ACC112 (cell line): Measurements from ENCODE around the gene PTPRB.
A peak's percentile ranks its signal among the peaks of the same experiment; 100 is the strongest.

Experiments
- H2AFZ ChIP-seq: fragments of 200-600 bp; sonication (generic); one replicate; pipeline ENCODE4 v1.6.0; 2017; ENCODE audit warnings: antibody characterized with exemption, low read length; ENCODE audit not compliant: unreplicated experiment
- H3K27ac ChIP-seq: fragments of 200-600 bp; sonication (generic); 2 replicates; pipeline ENCODE4 v1.5.1; 2014; ENCODE audit warnings: low read depth, mild to moderate bottlenecking, antibody characterized with exemption, low read length, moderate library complexity
- H3K27me3 ChIP-seq: fragments of 200-600 bp; sonication (generic); 2 replicates; pipeline ENCODE4 v1.6.1; 2014; ENCODE audit warnings: mild to moderate bottlenecking, antibody characterized with exemption, low read length, moderate library complexity, mixed read lengths; ENCODE audit not compliant: insufficient read depth
- H3K36me3 ChIP-seq: fragments of 200-600 bp; sonication (generic); 2 replicates; pipeline ENCODE4 v1.6.1; 2016; ENCODE audit warnings: mild to moderate bottlenecking, antibody characterized with exemption, low read length, moderate library complexity, mixed read lengths; ENCODE audit not compliant: insufficient read depth
- H3K4me1 ChIP-seq: fragments of 200-600 bp; sonication (generic); one replicate; pipeline ENCODE4 v1.6.1; 2016; ENCODE audit warnings: low read length, mixed read lengths; ENCODE audit not compliant: insufficient read depth, unreplicated experiment, control insufficient read depth
- H3K4me3 ChIP-seq: fragments of 200-600 bp; sonication (generic); 2 replicates; pipeline ENCODE4 v1.5.1; 2014; ENCODE audit warnings: mild to moderate bottlenecking, low read depth, low read length
- H3K79me2 ChIP-seq: fragments of 200-600 bp; sonication (generic); one replicate; pipeline ENCODE4 v1.6.0; 2016; ENCODE audit warnings: low read length; ENCODE audit not compliant: control insufficient read depth, unreplicated experiment, insufficient read depth

The PTPRB gene

DNA sequence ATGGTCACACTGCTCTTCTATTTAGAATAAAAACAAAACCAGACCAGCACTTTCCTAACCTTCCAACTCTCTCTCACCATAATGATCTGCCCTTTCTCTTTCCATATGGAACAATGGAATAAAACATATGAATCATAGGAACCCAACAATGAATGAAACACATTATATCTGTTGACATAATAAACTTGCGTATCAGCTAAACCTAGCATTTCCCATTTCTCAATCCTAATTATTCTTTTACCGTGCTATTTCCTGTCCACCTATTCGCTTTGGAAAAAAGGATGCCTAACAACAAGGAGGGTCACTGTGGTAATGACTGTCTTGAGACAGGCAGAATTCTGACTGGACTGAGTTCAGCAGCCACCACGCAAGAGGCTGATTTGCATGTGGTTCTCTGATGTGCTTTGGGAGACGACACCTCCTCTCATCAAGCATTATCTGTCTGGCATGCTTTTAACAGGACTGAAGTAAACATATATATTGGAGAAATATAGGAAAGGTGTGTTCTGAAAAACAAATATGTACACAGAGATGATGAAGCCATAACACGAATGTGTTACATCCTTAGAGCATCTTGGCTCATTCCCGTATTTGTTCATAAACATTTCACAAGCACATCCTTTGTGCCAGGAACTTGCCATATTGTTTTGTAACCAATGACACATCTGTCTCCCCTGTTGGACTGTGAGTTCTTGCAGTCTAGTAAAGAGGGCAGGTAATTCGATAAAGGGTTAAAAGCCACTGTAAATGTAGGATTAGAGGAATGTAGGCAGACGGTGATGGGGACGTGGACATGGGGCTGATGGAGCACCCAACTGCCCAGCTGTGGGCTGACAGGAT lies 87.7 kb downstream of the PTPRB start:
- Histone ChIP-seq H3K4me3 (no peak overlapping the region), H3K27ac (no peak overlapping the region), H3K27me3 (no peaks in the 10 kb centered on the region), H3K36me3 (no peaks in the 10 kb centered on the region), H3K4me1 (no peaks in the 10 kb centered on the region), H2AFZ (no peak overlapping the region), H3K79me2 (no peaks in the 10 kb centered on the region)

GRCh38 chr12:70543444-70543843 lies 93.8 kb downstream of the PTPRB start:
- Histone ChIP-seq H2AFZ (no peak overlapping the region), H3K27me3 (no peaks in the 10 kb centered on the region), H3K27ac (peak overlapping the region; percentile 66), H3K79me2 (no peaks in the 10 kb centered on the region), H3K4me3 (no peak overlapping the region), H3K36me3 (no peaks in the 10 kb centered on the region), H3K4me1 (peaks cover 10% of the 10 kb centered on the region)

- H2AFZ ChIP-seq, result no peak overlapping the region
- H3K4me1 ChIP-seq, result peaks cover 10% of the 10 kb centered on the region
- no peaks in the 10 kb centered on the region for H3K79me2 ChIP-seq
- no peak overlapping the region for H3K4me3 ChIP-seq
- no peaks in the 10 kb centered on the region for H3K27me3 ChIP-seq
- H3K36me3 ChIP-seq, result no peaks in the 10 kb centered on the region
- H3K27ac ChIP-seq, result no peak overlapping the region
These were observed 96.2 kb downstream of the PTPRB start for GRCh38 chr12:70540996-70541395.

- Histone ChIP-seq H3K27ac (no peak overlapping the region), H2AFZ (no peak overlapping the region), H3K4me1 (no peaks in the 10 kb centered on the region), H3K27me3 (no peaks in the 10 kb centered on the region), H3K4me3 (no peak overlapping the region), H3K79me2 (no peaks in the 10 kb centered on the region), H3K36me3 (no peaks in the 10 kb centered on the region)
These were observed 100.6 kb downstream of the PTPRB start for GRCh38 chr12:70536650-70537049.

DNA sequence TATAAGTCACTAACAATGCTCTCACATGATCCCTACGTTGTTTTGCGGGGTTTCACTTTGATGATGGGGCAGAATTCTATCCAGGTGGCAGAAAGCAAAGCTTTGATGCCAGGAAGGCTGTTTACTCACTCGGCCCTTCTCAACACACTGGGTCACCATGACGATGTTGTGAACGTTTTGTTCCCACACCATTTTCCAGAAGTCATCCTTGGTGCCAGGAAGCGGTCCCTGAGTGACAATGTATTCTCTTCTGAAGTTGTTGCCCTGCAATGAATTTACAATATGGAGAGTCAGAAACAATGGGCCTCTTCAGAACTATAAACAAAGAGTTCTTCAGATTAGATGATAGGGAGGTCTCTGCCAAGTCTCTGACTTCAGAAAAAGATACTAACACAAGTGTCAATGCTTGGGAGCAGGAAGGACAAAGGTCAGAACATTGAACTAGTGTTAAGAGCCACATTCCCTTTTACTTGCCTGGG lies 101.3 kb downstream of the PTPRB start:
- H3K4me1 ChIP-seq, result no peaks in the 10 kb centered on the region
- H3K27ac ChIP-seq, result no peak overlapping the region
- H2AFZ ChIP-seq, result no peak overlapping the region
- no peaks in the 10 kb centered on the region for H3K36me3 ChIP-seq
- no peaks in the 10 kb centered on the region for H3K27me3 ChIP-seq
- no peaks in the 10 kb centered on the region for H3K79me2 ChIP-seq
- H3K4me3 ChIP-seq, result no peak overlapping the region

- Histone ChIP-seq H3K27ac (no peak overlapping the region), H3K27me3 (no peaks in the 10 kb centered on the region), H3K4me1 (no peaks in the 10 kb centered on the region), H3K4me3 (no peak overlapping the region), H2AFZ (no peak overlapping the region), H3K79me2 (no peaks in the 10 kb centered on the region), H3K36me3 (no peaks in the 10 kb centered on the region)
These were observed 102.8 kb downstream of the PTPRB start for GRCh38 chr12:70534466-70534865.

DNA sequence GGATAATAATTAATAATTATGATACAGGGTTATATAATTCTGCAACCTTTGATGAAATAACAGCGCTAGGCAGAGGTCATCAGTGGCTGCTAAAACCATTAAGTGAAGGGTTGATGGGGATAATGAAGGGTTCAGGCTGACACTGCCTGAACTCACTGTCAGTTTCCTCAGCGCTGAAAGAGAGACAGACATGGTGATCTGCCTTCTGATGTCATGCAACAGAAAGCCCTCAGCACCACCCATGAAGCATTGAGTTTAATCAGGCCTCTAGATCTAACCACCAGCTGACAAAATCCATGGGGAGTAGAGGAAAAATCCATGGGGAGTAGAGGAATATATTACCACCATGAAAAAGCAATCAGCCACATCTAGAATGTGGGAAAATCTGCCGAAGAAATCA lies 107.6 kb downstream of the PTPRB start:
- Histone ChIP-seq H3K36me3 (no peaks in the 10 kb centered on the region), H3K27ac (no peak overlapping the region), H2AFZ (no peak overlapping the region), H3K79me2 (no peaks in the 10 kb centered on the region), H3K4me3 (no peak overlapping the region), H3K4me1 (no peaks in the 10 kb centered on the region), H3K27me3 (no peaks in the 10 kb centered on the region)

DNA sequence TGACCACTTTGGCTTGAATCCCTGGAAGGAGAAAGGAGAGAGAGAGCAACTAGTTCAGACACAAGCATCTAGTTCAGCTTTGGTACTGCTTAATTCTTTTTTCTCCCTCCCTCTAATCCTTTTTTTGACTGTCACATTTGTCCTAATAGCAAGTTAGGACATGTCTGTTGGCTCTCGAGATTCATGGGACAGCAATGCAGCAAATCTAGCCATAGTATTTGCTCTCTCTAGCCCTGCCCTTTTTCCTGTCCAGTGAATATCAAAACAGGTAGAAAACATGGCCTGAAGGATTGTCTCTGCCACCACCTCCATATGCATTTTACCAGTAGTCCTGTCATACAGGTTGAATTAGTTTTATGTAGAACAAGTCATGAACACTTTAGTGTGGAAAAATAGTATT lies 116.4 kb downstream of the PTPRB start:
- Histone ChIP-seq H3K36me3 (no peaks in the 10 kb centered on the region), H3K4me3 (no peak overlapping the region), H3K4me1 (no peaks in the 10 kb centered on the region), H2AFZ (no peak overlapping the region), H3K27ac (no peak overlapping the region), H3K79me2 (no peaks in the 10 kb centered on the region), H3K27me3 (no peaks in the 10 kb centered on the region)

DNA sequence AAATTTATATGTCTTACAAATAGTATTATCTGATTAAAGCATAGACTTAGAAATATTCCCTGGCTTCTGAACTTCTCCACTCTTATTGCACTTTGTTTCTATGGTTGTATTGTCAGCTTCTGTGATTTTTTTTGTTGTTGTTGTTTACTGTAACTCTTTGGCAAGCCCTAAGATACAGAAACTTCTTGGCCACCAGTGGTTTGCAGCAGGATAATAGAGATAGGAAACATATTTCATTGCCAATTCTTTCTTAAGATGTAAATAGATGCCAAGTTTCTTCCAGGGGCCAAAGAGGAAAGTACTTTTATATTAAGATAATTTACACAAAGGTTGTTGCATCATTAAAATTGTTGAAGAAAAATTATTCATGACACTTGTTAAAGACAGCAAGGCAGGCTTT lies 123.8 kb downstream of the PTPRB start:
- Histone ChIP-seq H3K27me3 (no peaks in the 10 kb centered on the region), H3K36me3 (no peaks in the 10 kb centered on the region), H3K27ac (no peak overlapping the region), H2AFZ (no peak overlapping the region), H3K79me2 (no peaks in the 10 kb centered on the region), H3K4me3 (no peak overlapping the region), H3K4me1 (no peaks in the 10 kb centered on the region)

- Histone ChIP-seq H3K79me2 (no peaks in the 10 kb centered on the region), H3K4me3 (no peak overlapping the region), H2AFZ (no peak overlapping the region), H3K27ac (no peak overlapping the region), H3K4me1 (no peaks in the 10 kb centered on the region), H3K27me3 (no peaks in the 10 kb centered on the region), H3K36me3 (no peaks in the 10 kb centered on the region)
These were observed 129.1 kb downstream of the PTPRB start for GRCh38 chr12:70508178-70508577.

GRCh38 chr12:70507442-70507841 lies 129.8 kb downstream of the PTPRB start:
- Histone ChIP-seq H3K4me3 (no peak overlapping the region), H3K27me3 (no peaks in the 10 kb centered on the region), H2AFZ (peak overlapping the region; percentile 31), H3K27ac (no peak overlapping the region), H3K36me3 (no peaks in the 10 kb centered on the region), H3K79me2 (no peaks in the 10 kb centered on the region), H3K4me1 (no peaks in the 10 kb centered on the region)
